Medulla oblongata (tissue), 1 donor: ENCODE results near the gene NSUN6.

Experiments used
- DNase-seq: peaks from one replicate; pipeline ENCODE4 v3.0.0-alpha.2; 2015; ENCODE audit errors: extremely low spot score

Gene NSUN6, protein sequence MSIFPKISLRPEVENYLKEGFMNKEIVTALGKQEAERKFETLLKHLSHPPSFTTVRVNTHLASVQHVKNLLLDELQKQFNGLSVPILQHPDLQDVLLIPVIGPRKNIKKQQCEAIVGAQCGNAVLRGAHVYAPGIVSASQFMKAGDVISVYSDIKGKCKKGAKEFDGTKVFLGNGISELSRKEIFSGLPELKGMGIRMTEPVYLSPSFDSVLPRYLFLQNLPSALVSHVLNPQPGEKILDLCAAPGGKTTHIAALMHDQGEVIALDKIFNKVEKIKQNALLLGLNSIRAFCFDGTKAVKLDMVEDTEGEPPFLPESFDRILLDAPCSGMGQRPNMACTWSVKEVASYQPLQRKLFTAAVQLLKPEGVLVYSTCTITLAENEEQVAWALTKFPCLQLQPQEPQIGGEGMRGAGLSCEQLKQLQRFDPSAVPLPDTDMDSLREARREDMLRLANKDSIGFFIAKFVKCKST

GRCh38 chr10:18651324-18652007, at the start of gene NSUN6:
NSUN6 (minus strand) TSS chr10:18651587; CDS start chr10:18651203, 384 bp downstream.
- peak; percentile 92 for DNase-seq

DNA sequence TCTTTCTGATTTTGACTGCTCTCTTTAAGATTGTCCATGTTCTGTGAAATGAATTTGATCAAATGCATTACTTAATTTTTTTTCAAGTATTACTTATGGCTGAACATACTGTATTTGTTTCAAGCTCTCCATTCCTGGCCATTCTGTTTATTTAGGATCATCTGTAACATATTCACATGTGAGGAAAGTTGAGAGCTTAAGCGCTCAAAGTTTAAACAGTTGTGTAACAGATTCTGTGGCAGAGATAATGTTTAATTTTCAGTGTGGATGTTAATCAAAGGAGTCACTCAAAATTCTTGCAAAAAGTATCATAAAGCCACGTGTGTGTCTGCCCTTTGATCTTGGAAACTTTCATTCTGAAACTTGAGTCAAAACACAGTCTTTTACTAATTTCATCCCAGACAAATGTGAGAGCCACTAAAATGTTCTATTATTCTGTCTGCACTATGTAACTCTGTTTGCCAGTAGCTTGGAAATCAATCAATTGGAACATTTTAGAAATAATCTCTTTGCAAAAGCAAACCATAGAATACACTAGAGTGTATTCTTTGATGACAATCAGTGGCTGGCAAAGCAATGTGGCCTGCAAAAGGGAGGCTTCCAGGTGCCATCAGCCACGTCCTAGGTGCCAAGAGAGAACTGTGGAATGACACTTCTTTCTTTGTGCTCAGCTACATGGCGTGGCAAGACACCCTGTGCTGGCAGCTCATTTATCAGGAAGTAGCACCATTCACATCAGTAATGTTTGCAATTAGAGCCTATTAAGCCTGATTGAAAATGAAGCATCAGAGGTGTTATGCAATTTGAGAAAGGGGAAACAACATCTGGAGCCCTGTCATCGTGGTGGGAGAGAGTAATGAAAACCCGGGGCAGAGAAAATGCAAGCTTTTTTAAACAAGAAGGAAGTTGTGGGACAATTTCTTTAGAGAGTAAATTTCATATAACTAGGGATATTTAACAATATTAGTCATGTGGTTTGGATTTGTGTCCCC, 48.8 kb upstream of the NSUN6 start:
- no peak for DNase-seq

- DNase-seq: no peak
Observed at GRCh38 chr10:18690541-18690940, 39.2 kb upstream of the NSUN6 start.

DNA sequence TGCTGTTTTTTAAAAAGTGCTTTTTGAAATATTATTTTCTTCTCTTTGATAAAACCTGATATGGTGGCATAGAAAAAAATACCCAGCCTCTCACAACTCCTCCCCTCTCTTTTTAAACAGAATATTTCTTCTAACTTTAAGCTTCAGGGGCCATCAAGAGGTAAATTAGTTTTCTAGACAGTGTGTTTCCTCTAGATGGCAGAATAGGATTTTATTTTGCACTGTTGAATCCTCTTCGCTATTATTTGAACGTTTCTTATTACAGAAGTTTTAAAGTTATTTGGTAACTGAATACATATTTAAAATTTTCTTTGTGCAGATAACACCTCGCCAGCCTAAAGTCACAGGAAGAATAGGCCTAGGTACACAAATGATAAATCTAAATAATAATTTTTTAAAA, 38.1 kb upstream of the NSUN6 start:
- peak; percentile 18 for DNase-seq

- no peak for DNase-seq
Observed at GRCh38 chr10:18687706-18688105, 36.3 kb upstream of the NSUN6 start.

DNA sequence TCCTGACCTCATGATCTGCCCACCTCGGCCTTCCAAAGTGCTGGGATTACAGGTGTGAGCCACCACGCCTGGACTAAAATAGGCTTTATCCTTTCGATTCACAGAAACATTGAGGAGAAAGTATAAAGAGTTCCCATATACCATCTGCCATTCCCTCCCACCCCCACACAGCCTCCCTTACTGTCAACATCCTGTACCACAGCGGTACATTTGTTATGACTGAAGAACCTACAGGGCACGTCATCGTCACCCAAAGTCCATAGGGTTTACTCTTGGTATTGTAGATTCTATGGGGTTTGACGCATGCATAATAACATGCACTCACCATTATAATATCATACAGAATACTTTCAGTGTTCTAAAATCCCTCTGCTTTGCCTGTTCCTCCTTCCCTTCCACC, 35.8 kb upstream of the NSUN6 start:
- DNase-seq: no peak

- DNase-seq: no peak
Observed at GRCh38 chr10:18685555-18685954, 34.2 kb upstream of the NSUN6 start.

- no peak for DNase-seq
Observed at GRCh38 chr10:18684953-18685352, 33.6 kb upstream of the NSUN6 start.

DNA sequence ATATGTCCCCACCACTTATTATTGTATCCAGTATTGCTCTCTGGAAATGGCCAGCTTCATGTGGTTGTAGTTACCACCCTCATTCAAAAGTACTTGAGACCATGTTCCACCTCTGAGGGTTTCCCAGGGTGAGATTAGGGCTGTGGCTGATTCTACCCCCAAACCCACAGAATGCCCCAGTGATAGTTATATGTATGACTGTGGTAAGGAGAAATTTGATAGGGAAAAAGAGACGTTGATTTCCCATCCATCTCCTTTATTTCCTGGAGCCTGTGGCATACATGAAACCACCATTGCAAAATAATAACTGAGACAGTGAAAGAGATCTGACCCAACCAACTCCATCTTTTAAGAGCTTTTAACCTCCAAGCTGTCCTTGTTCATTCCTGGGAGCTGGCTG, 33.0 kb upstream of the NSUN6 start:
- DNase-seq: no peak

- no peak for DNase-seq
Observed at GRCh38 chr10:18683427-18683826, 32.0 kb upstream of the NSUN6 start.

GRCh38 chr10:18681971-18682411, 30.6 kb upstream of the NSUN6 start:
- no peak for DNase-seq

- no peak for DNase-seq
Observed at GRCh38 chr10:18681366-18681765, 30.0 kb upstream of the NSUN6 start.

DNA sequence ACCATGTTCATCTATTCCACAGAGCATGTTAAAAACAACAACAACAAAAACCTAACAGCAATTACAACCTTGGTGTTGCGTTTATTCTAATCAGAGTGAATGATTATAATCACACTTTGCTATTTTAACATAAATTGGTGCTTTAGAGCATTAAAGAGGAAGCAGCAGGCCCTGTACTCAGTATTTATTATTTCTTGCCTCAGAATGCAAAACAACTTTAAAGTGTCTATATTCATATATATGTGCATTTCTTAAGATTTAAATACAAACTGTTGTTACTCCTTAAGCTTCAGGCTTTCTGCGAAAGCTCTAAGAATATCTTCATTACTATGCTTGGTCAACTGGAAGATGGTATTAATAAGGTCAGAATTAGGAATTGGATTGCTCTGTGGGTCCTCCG, 29.4 kb upstream of the NSUN6 start:
- no peak for DNase-seq

DNA sequence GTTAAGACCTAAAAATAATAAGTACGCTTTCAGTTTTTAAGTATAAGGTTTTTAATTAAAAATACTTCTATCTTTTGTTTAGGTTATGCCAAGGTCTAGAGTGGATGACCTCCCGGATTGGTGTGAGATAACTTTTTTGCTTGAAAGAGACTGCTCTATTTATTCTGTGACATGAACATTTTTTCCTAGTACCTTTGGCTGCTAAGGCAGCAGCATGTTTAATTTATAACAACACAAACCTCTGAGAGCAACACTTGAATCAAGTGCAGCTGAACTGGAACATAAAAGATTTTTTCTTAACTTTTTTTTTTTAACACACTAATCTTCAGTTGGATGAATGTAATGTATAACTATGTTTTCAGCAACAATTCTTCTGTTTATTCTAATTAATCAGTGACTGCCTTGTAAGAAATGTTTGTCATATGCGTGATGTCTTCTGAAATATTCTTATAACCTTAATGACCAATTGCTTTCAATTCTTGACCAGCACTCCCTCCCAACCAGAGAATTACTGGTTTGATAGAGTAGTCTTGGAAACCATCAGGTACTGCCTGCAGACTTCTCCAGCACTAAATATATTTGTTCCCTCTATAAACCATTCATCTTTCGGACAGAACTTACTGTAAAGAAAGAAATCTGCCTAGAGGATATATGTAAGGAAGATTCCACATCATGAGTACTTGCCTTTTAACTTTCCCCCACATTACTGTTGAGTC, 23.9 kb upstream of the NSUN6 start:
- DNase-seq: no peak

- no peak for DNase-seq
Observed at GRCh38 chr10:18668026-18668425, 16.6 kb upstream of the NSUN6 start.

GRCh38 chr10:18666810-18667209, 15.4 kb upstream of the NSUN6 start:
- DNase-seq: no peak

- DNase-seq: no peak
Observed at GRCh38 chr10:18665815-18666558, 14.6 kb upstream of the NSUN6 start.

- DNase-seq: no peak
Observed at GRCh38 chr10:18664841-18665478, 13.6 kb upstream of the NSUN6 start.

- no peak for DNase-seq
Observed at GRCh38 chr10:18660816-18661431, 9.5 kb upstream of the NSUN6 start.
